Gastroesophageal sphincter (tissue), 3 donors: Measurements from ENCODE around the gene PPFIA1.

Experiments used
- EP300 ChIP-seq: sonication (generic); formaldehyde crosslinking; IDR thresholded peaks from one replicate; pipeline ENCODE4 v1.6.1; 2017; ENCODE audit warnings: antibody characterized with exemption, mild to moderate bottlenecking
- POLR2A ChIP-seq, 2 donors: fragments of 450-650 bp; IDR thresholded peaks; one replicate each; pipeline ENCODE4 v1.6.1; 2017; ENCODE audit warnings: antibody characterized with exemption in 2 of 2, mild to moderate bottlenecking in 2 of 2, moderate library complexity in 1 of 2
- TF ChIP-seq, protein P1 (sequence below), 4 experiments: fragments of 200-600 bp in 2 of 4; fragments of 450-650 bp in 2 of 4; sonication (generic) in 1 of 4; IDR thresholded peaks; one replicate each; pipeline ENCODE4 v1.5.1; 2017 to 2019; ENCODE audit warnings: antibody characterized with exemption in 4 of 4, mild to moderate bottlenecking in 2 of 4, moderate library complexity in 2 of 4

DNA sequence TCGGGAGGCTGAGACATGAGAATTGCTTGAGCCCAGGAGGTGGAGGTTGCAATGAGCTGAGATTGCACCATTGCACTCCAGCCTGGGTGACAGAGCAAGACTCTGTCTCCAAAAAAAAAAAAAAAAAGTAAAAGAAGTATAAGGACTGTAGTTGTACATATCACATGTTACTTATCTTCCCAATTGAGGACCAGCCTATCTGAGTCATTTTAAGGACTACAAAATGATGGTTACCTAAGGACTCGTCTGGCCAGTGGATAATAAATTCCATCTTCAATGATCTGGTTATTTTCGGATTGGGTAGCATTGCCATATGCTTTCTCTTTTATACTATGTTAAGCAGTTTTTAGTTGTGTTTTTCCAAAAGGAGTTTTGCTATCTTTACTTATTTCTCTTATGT is 55.3 kb downstream of the PPFIA1 start:
- TF ChIP-seq, protein P1, sequence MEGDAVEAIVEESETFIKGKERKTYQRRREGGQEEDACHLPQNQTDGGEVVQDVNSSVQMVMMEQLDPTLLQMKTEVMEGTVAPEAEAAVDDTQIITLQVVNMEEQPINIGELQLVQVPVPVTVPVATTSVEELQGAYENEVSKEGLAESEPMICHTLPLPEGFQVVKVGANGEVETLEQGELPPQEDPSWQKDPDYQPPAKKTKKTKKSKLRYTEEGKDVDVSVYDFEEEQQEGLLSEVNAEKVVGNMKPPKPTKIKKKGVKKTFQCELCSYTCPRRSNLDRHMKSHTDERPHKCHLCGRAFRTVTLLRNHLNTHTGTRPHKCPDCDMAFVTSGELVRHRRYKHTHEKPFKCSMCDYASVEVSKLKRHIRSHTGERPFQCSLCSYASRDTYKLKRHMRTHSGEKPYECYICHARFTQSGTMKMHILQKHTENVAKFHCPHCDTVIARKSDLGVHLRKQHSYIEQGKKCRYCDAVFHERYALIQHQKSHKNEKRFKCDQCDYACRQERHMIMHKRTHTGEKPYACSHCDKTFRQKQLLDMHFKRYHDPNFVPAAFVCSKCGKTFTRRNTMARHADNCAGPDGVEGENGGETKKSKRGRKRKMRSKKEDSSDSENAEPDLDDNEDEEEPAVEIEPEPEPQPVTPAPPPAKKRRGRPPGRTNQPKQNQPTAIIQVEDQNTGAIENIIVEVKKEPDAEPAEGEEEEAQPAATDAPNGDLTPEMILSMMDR (IDR thresholded peaks at IDR 0.05): no peak
- TF ChIP-seq POLR2A (IDR thresholded peaks at IDR 0.05) (no peak), EP300 (no peak)
